Heart right ventricle (tissue), 16 donors: Measurements from ENCODE around the gene CTAGE8. TPM values are rescaled to one million over a fixed set of nuclear protein-coding genes. Genes with fewer than 3 reads are reported as not detected.
"Not testable (repeated sequence)": the region's sequence is repeated elsewhere in the genome, so short reads cannot be mapped to it uniquely, and the experiment has no call there.

ENCODE experiments used
- ATAC-seq, 8 donors: fragments of 200-7000 bp; cut with Tn5 transposase; one replicate each; pipeline ENCODE4 v1.9.1; 2020; ENCODE audit warnings: mild to moderate bottlenecking in 8 of 8, moderate library complexity in 8 of 8, moderate number of reproducible peaks in 1 of 8
- DNase-seq, 2 donors: peaks; one replicate each; pipeline ENCODE4 v3.0.0-alpha.2; 2020
- H3K27ac ChIP-seq, 10 donors: fragments of 200-600 bp; sonication (generic) in 2 of 10; one replicate each; pipeline versions ENCODE4 v1.5.0 to v1.8.0; 2020 to 2022; ENCODE audit warnings: mild to moderate bottlenecking in 3 of 10
- H3K27me3 ChIP-seq, 7 donors: fragments of 200-600 bp; one replicate each; pipeline ENCODE4 v1.8.0; 2021 to 2022; ENCODE audit warnings: mild to moderate bottlenecking in 2 of 7
- H3K36me3 ChIP-seq, 9 donors: fragments of 200-600 bp; sonication (generic) in 1 of 9; one replicate each; pipeline versions ENCODE4 v1.5.0 to v1.8.0; 2020 to 2022; ENCODE audit warnings: mild to moderate bottlenecking in 2 of 9
- H3K4me1 ChIP-seq, 9 donors: fragments of 200-600 bp; sonication (generic) in 1 of 9; one replicate each; pipeline versions ENCODE4 v1.5.0 to v1.8.0; 2020 to 2022; ENCODE audit warnings: mild to moderate bottlenecking in 4 of 9
- H3K4me3 ChIP-seq, 10 donors: fragments of 200-600 bp; sonication (generic) in 2 of 10; one replicate each; pipeline versions ENCODE4 v1.5.0 to v1.8.0; 2020 to 2022; ENCODE audit warnings: mild to moderate bottlenecking in 7 of 10, moderate library complexity in 2 of 10
- H3K9me3 ChIP-seq, 11 donors: fragments of 200-600 bp in 10 of 11; sonication (generic) in 2 of 11; one replicate each; pipeline versions ENCODE4 v1.5.0 to v1.8.0; 2013 to 2022; ENCODE audit warnings: mild to moderate bottlenecking in 2 of 11, control low read depth in 1 of 11, moderate library complexity in 1 of 11
- WGBS, 2 donors: extraction: QIAGEN DNeasy Blood & Tissue Kit; methylation state at CpG; one replicate each; pipeline ENCODE4 v1.1.7; 2013; ENCODE audit warnings: inconsistent platforms in 1 of 2; 5-methylcytosine and 5-hydroxymethylcytosine counted together
- intact Hi-C, 10 donors: fragments of 100-400 bp; cut with DNase I; formaldehyde crosslinking; loops; one replicate each; pipeline versions ENCODE4 v1.11.1 to v1.14.2; 2022
- polyA plus RNA-seq, 2 donors: library from polyadenylated mRNA; stranded (reverse); fragments of 200-250 nt; gene quantifications; one replicate each; pipeline ENCODE4 v1.2.3, GENCODE V29; 2013
- total RNA-seq, 10 donors: library from RNA; stranded (reverse); fragmentation: NEBNext Ultra II Directional in 3 of 10; extraction: Animal tissue kit (Norgen Biotek cat#: 25700) in 3 of 10; gene quantifications; one replicate each; pipeline versions ENCODE4 v1.2.1 to v1.2.4, GENCODE V29; 2021 to 2023
- donor health status: Arrhythmogenic right ventricular cardiomyopathy.
- donor health status: ischemic (EF 13 %, LVEDD 7.1; RV severe dilation, severe dysfunction).
- donor health status: healthy with polysubstance abuse.
- donor health status: DM: no; HTN: yes; CAD: no.
- donor health status: DM: no; HTN: no; CAD: no.
- donor health status: ischemic (EF 25% LVEDD 6.9; RV normal size, moderate dysfunction).
- donor health status: ischemic (EF 25% LVEDD 5.7; RV mildly dilated, moderate dysfunction).
- donor health status: healthy.
- donor health status: DM: yes; HTN: yes; CAD: no.
- donor health status: Ischemic cardiomyopathy.
- donor health status: ischemic (EF 35%, LVEDD 5.7; RV mildly dilated, moderate dysfunction).
- donor health status: nonischemic (EF 11% LVEDD 7.7; RV severe dilation, severe dysfunction).
- donor health status: DM: yes; HTN: yes; CAD: no.
- donor health status: PGD.
- donor health status: ischemic (EF 29% LVEDD 5.4; RV normal size, mild dysfunction).
- donor health status: nonischemic (EF 23%, LVEDD 6.1; RV moderate dilation, normal function).

CTAGE8 gene
- total and polyA plus RNA-seq, 12 donors = 0.04 to 0.29 (median 0.18) TPM; not detected in 6

- H3K27me3 ChIP-seq, H3K9me3 ChIP-seq, H3K4me3 ChIP-seq, intact Hi-C loops, H3K4me1 ChIP-seq, H3K27ac ChIP-seq, ATAC-seq, DNase-seq, H3K36me3 ChIP-seq: not testable (repeated sequence)
- no CpG with 5 or more reads among the region's 2 CpGs for WGBS, 2 donors
These were observed 38.1 kb downstream of the CTAGE8 start for GRCh38 chr7:144231027-144231426.

- H3K4me1 ChIP-seq, H3K27ac ChIP-seq, intact Hi-C loops, H3K9me3 ChIP-seq, DNase-seq, H3K36me3 ChIP-seq, H3K27me3 ChIP-seq, H3K4me3 ChIP-seq: not testable (repeated sequence)
- peak in 1 of 8 donors; percentile 20 for ATAC-seq
- 98% methylated on average over 1 of the region's 3 CpGs for WGBS, 2 donors
These were observed 40.3 kb downstream of the CTAGE8 start for GRCh38 chr7:144228810-144229209.

- ATAC-seq, intact Hi-C loops: not testable (repeated sequence)
- WGBS, 2 donors = 82 to 86% methylated on average over 3 of the region's 4 CpGs
These were observed 42.2 kb downstream of the CTAGE8 start for GRCh38 chr7:144226866-144227265.

GRCh38 chr7:144223675-144224074, 45.4 kb downstream of the CTAGE8 start:
- H3K36me3 ChIP-seq, H3K9me3 ChIP-seq, H3K4me1 ChIP-seq, ATAC-seq, H3K4me3 ChIP-seq, DNase-seq, intact Hi-C loops, H3K27me3 ChIP-seq, H3K27ac ChIP-seq: not testable (repeated sequence)

More at GRCh38 chr7:144226866-144227265, 42.2 kb downstream of the CTAGE8 start:
- not testable (repeated sequence) for H3K4me3 ChIP-seq, H3K27me3 ChIP-seq, H3K27ac ChIP-seq, H3K4me1 ChIP-seq, H3K36me3 ChIP-seq, DNase-seq, H3K9me3 ChIP-seq

- intact Hi-C loops, ATAC-seq: not testable (repeated sequence)
These were observed 48.6 kb downstream of the CTAGE8 start for GRCh38 chr7:144220531-144220930.

GRCh38 chr7:144219149-144219548, 49.9 kb downstream of the CTAGE8 start:
- ATAC-seq, H3K36me3 ChIP-seq, H3K27me3 ChIP-seq, H3K9me3 ChIP-seq, H3K27ac ChIP-seq, DNase-seq, intact Hi-C loops, H3K4me3 ChIP-seq, H3K4me1 ChIP-seq: not testable (repeated sequence)
- WGBS, 2 donors = no CpG with 5 or more reads among the region's 4 CpGs

More at GRCh38 chr7:144220531-144220930, 48.6 kb downstream of the CTAGE8 start:
- H3K4me3 ChIP-seq, DNase-seq, H3K27me3 ChIP-seq, H3K4me1 ChIP-seq, H3K27ac ChIP-seq, H3K36me3 ChIP-seq, H3K9me3 ChIP-seq: not testable (repeated sequence)

- H3K4me1 ChIP-seq, DNase-seq, H3K27ac ChIP-seq, H3K27me3 ChIP-seq, H3K36me3 ChIP-seq, ATAC-seq, intact Hi-C loops, H3K4me3 ChIP-seq, H3K9me3 ChIP-seq: not testable (repeated sequence)
- WGBS, 2 donors = 98 to 100% methylated on average over 1 of the region's 1 CpG
These were observed 50.5 kb downstream of the CTAGE8 start for GRCh38 chr7:144218581-144218980.

- intact Hi-C loops, H3K27ac ChIP-seq, H3K36me3 ChIP-seq, H3K4me3 ChIP-seq, H3K27me3 ChIP-seq, H3K9me3 ChIP-seq, DNase-seq, H3K4me1 ChIP-seq: not testable (repeated sequence)
- ATAC-seq = peak in 2 of 8 donors; percentile 9 to 26
These were observed 51.9 kb downstream of the CTAGE8 start for GRCh38 chr7:144217200-144217599.

Other genes starting within 250 kb of the CTAGE8 start
- gene OR2A5, start 220.3 kb downstream of the CTAGE8 start, total RNA-seq = not detected
- gene OR2A5, start 220.3 kb downstream of the CTAGE8 start, polyA plus RNA-seq = not detected
- not detected for gene OR2A25, start 199.5 kb downstream of the CTAGE8 start, total RNA-seq
- not detected for gene OR2A25, start 199.5 kb downstream of the CTAGE8 start, polyA plus RNA-seq
- not detected for gene OR2A12, start 183.0 kb downstream of the CTAGE8 start, total RNA-seq
- gene OR2A12, start 183.0 kb downstream of the CTAGE8 start, polyA plus RNA-seq = not detected
- not detected for gene OR2A2, start 159.7 kb downstream of the CTAGE8 start, total RNA-seq
- gene OR2A2, start 159.7 kb downstream of the CTAGE8 start, polyA plus RNA-seq = not detected
- gene OR2A14, start 146.1 kb downstream of the CTAGE8 start, total RNA-seq = not detected
- not detected for gene OR2A14, start 146.1 kb downstream of the CTAGE8 start, polyA plus RNA-seq
- gene CTAGE4, start 85.8 kb downstream of the CTAGE8 start, total RNA-seq = under 1 TPM in 8 of 10 donors, not detected in 2; 0.13 to 0.80 (median 0.24) TPM
- under 1 TPM; 0.03 to 0.59 TPM for gene CTAGE4, start 85.8 kb downstream of the CTAGE8 start, polyA plus RNA-seq
- gene ARHGEF35, start 73.5 kb downstream of the CTAGE8 start, total RNA-seq = 1 to 10 TPM in 3 of 10 donors, under 1 TPM in 5, not detected in 2; 0.13 to 2.2 (median 0.91) TPM
- under 1 TPM; 0.41 to 0.66 TPM for gene ARHGEF35, start 73.5 kb downstream of the CTAGE8 start, polyA plus RNA-seq
- gene OR2A42, start 29.7 kb downstream of the CTAGE8 start, total RNA-seq = under 1 TPM in 2 of 10 donors, not detected in 8; 0.05 to 0.07 TPM
- under 1 TPM; 0.01 to 0.07 TPM for gene OR2A42, start 29.7 kb downstream of the CTAGE8 start, polyA plus RNA-seq
- under 1 TPM; 0.23 to 0.56 (median 0.40) TPM for gene OR2A7, start 4.5 kb downstream of the CTAGE8 start, total RNA-seq
- gene OR2A7, start 4.5 kb downstream of the CTAGE8 start, polyA plus RNA-seq = under 1 TPM; 0.13 to 0.51 TPM
- under 1 TPM in 2 of 10 donors, not detected in 8; 0.15 to 0.20 TPM for gene OR2A1, start 43.1 kb upstream of the CTAGE8 start, total RNA-seq
- under 1 TPM in 1 of 2 donors, not detected in 1; 0.01 TPM for gene OR2A1, start 43.1 kb upstream of the CTAGE8 start, polyA plus RNA-seq
- gene ARHGEF5, start 86.1 kb upstream of the CTAGE8 start, total RNA-seq = 1 to 10 TPM; 1.1 to 3.9 (median 2.0) TPM
- under 1 TPM; 0.46 to 0.80 TPM for gene ARHGEF5, start 86.1 kb upstream of the CTAGE8 start, polyA plus RNA-seq
- not detected for gene NOBOX, start 134.4 kb upstream of the CTAGE8 start, total RNA-seq
- gene NOBOX, start 134.4 kb upstream of the CTAGE8 start, polyA plus RNA-seq = not detected